H1 (cell line): Measurements from ENCODE around the gene CPLANE1. TPM values are rescaled to one million over a fixed set of nuclear protein-coding genes. Genes with fewer than 3 reads are reported as not detected.

Source experiments
- CTCF ChIA-PET: fragments of 300-600 bp; sonication (Branson Sonifier 250); formaldehyde crosslinking; loops from one replicate; lab custom pipeline; 2021; ENCODE audit not compliant: partially characterized antibody; lab: Charles Lee
- POLR2A ChIA-PET: fragments of 300-600 bp; sonication (Branson Sonifier 250); formaldehyde crosslinking; loops from one replicate; lab custom pipeline; 2021; ENCODE audit warnings: inconsistent platforms; ENCODE audit not compliant: partially characterized antibody; lab: Charles Lee
- DNase-seq, 2 experiments: peaks; one replicate each; pipeline versions ENCODE4 v3.0.0 to v3.0.0-alpha.2; 2010 to 2022; ENCODE audit warnings: low spot score in 2 of 2, low read depth in 1 of 2, mixed read lengths in 1 of 2
- FAIRE-seq: peaks from 2 replicates; lab custom pipeline; 2011; peaks lifted over from hg19 to GRCh38; lab: Jason Lieb, UNC
- H2AFZ ChIP-seq: 2 replicates; pipeline ENCODE4 v1.8.1; 2012; ENCODE audit warnings: low read length, inconsistent platforms
- H2AK5ac ChIP-seq: 2 replicates; pipeline ENCODE4 v1.6.1; 2013; ENCODE audit warnings: low read depth, low read length
- H2BK120ac ChIP-seq: replicated peaks from 2 replicates; pipeline ENCODE3; 2013; ENCODE audit warnings: low read depth, low read length, inconsistent platforms
- H2BK12ac ChIP-seq: 2 replicates; pipeline ENCODE4 v1.6.1; 2013; ENCODE audit warnings: low read depth, low read length
- H2BK15ac ChIP-seq: 2 replicates; pipeline ENCODE4 v1.6.1; 2013; ENCODE audit warnings: low read length
- H2BK20ac ChIP-seq: 2 replicates; pipeline ENCODE4 v1.6.1; 2013; ENCODE audit warnings: low read length
- H2BK5ac ChIP-seq: 2 replicates; pipeline ENCODE4 v1.6.1; 2013; ENCODE audit warnings: low read depth, low read length
- H3K14ac ChIP-seq: 2 replicates; pipeline ENCODE4 v1.6.1; 2013; ENCODE audit warnings: inconsistent platforms; ENCODE audit not compliant: insufficient read length
- H3K18ac ChIP-seq: 2 replicates; pipeline ENCODE4 v1.6.1; 2013; ENCODE audit warnings: low read length; ENCODE audit errors: extremely low read depth
- H3K23ac ChIP-seq: 2 replicates; pipeline ENCODE4 v1.6.1; 2013; ENCODE audit warnings: inconsistent platforms; ENCODE audit not compliant: insufficient read length
- H3K23me2 ChIP-seq: 2 replicates; pipeline ENCODE4 v1.6.1; 2013; ENCODE audit warnings: low read depth, low read length
- H3K27ac ChIP-seq: 2 replicates; pipeline ENCODE4 v1.6.1; 2011; ENCODE audit warnings: low read depth, low read length, inconsistent platforms
- H3K27me3 ChIP-seq, 4 experiments: replicated peaks in 1 of 4; 1 replicate in 1 of 4; 2 replicates in 3 of 4; pipeline versions ENCODE4 v1.6.1 to v1.8.1; 2011 to 2013; ENCODE audit warnings: low read length in 3 of 4, mild to moderate bottlenecking in 3 of 4, inconsistent platforms in 2 of 4, mixed read lengths in 2 of 4, moderate library complexity in 1 of 4; ENCODE audit not compliant: control insufficient read depth in 3 of 4, insufficient read depth in 3 of 4; ENCODE audit errors: extremely low read depth in 1 of 4
- H3K36me3 ChIP-seq, 4 experiments: 2 replicates each; pipeline versions ENCODE4 v1.6.1 to v1.8.1; 2011 to 2013; ENCODE audit warnings: mild to moderate bottlenecking in 4 of 4, low read length in 3 of 4, moderate library complexity in 2 of 4, control low read depth in 1 of 4, inconsistent platforms in 1 of 4; ENCODE audit not compliant: insufficient read depth in 4 of 4, control insufficient read depth in 2 of 4
- H3K4ac ChIP-seq: replicated peaks from 2 replicates; pipeline ENCODE3; 2013; ENCODE audit warnings: low read length, low read depth, mixed read lengths, inconsistent platforms; ENCODE audit not compliant: insufficient read length
- H3K4me1 ChIP-seq, 4 experiments: replicated peaks in 1 of 4; 1 replicate in 1 of 4; 2 replicates in 3 of 4; pipeline versions ENCODE4 v1.6.1 to v1.8.1; 2011 to 2013; ENCODE audit warnings: low read length in 3 of 4, inconsistent platforms in 2 of 4, mixed read lengths in 1 of 4; ENCODE audit not compliant: insufficient read depth in 4 of 4, control insufficient read depth in 3 of 4
- H3K4me2 ChIP-seq, 2 experiments: 2 replicates each; pipeline versions ENCODE4 v1.6.1 to v1.8.1; 2011 to 2013; ENCODE audit warnings: low read depth in 2 of 2, low read length in 2 of 2, control low read depth in 1 of 2, inconsistent platforms in 1 of 2, mild to moderate bottlenecking in 1 of 2; ENCODE audit not compliant: insufficient read depth in 1 of 2
- H3K4me3 ChIP-seq, 4 experiments: fragments of 200-600, 300-600 bp in 1 of 4; sonication (generic), shearing (Covaris generic), sonication (Bioruptor Twin) in 1 of 4; 2 replicates each; pipeline versions ENCODE4 v1.5.1 to v1.8.1; 2011 to 2016; ENCODE audit warnings: low read length in 4 of 4, low read depth in 3 of 4, control low read depth in 2 of 4, inconsistent platforms in 2 of 4, mild to moderate bottlenecking in 2 of 4, mixed read lengths in 1 of 4, moderate library complexity in 1 of 4; ENCODE audit not compliant: insufficient read depth in 2 of 4; ENCODE audit errors: extremely low read depth in 1 of 4
- H3K56ac ChIP-seq: replicated peaks from 2 replicates; pipeline ENCODE3; 2013; ENCODE audit warnings: low read depth, mild to moderate bottlenecking, mixed read lengths, low read length, inconsistent platforms; ENCODE audit not compliant: insufficient read length
- H3K79me1 ChIP-seq: 2 replicates; pipeline ENCODE4 v1.6.1; 2013; ENCODE audit warnings: low read depth, low read length, control low read depth
- H3K79me2 ChIP-seq, 2 experiments: 2 replicates each; pipeline versions ENCODE4 v1.6.1 to v1.8.1; 2012 to 2013; ENCODE audit warnings: low read length in 2 of 2, mild to moderate bottlenecking in 2 of 2, inconsistent platforms in 1 of 2; ENCODE audit not compliant: insufficient read depth in 2 of 2, control insufficient read depth in 1 of 2
- H3K9ac ChIP-seq, 4 experiments: replicated peaks in 1 of 4; 1 replicate in 1 of 4; 2 replicates in 3 of 4; pipeline versions ENCODE4 v1.6.1 to v1.8.1; 2011 to 2013; ENCODE audit warnings: low read depth in 3 of 4, low read length in 3 of 4, control low read depth in 2 of 4, mild to moderate bottlenecking in 2 of 4, moderate library complexity in 2 of 4, inconsistent platforms in 1 of 4; ENCODE audit errors: extremely low read depth in 1 of 4
- H3K9me3 ChIP-seq, 2 experiments: 2 replicates each; pipeline versions ENCODE4 v1.6.1 to v1.8.1; 2012 to 2013; ENCODE audit warnings: mild to moderate bottlenecking in 2 of 2, moderate library complexity in 2 of 2, control low read depth in 1 of 2, inconsistent platforms in 1 of 2, low read depth in 1 of 2, low read length in 1 of 2, mixed read lengths in 1 of 2; ENCODE audit not compliant: insufficient read depth in 2 of 2
- H4K20me1 ChIP-seq, 2 experiments: replicated peaks in 1 of 2; 2 replicates each; pipeline versions ENCODE3 to v1.8.1; 2011 to 2013; ENCODE audit warnings: inconsistent platforms in 2 of 2, low read length in 2 of 2, mild to moderate bottlenecking in 1 of 2; ENCODE audit not compliant: insufficient read depth in 2 of 2, control insufficient read depth in 1 of 2
- H4K5ac ChIP-seq: 2 replicates; pipeline ENCODE4 v1.6.1; 2013; ENCODE audit warnings: low read length, low read depth, mixed read lengths, inconsistent platforms; ENCODE audit not compliant: insufficient read length
- H4K8ac ChIP-seq: 2 replicates; pipeline ENCODE4 v1.8.0; 2013; ENCODE audit warnings: mild to moderate bottlenecking, moderate library complexity, low read length, inconsistent platforms; ENCODE audit not compliant: insufficient read depth; ENCODE audit errors: extremely low read depth
- H4K91ac ChIP-seq: replicated peaks from 2 replicates; pipeline ENCODE3; 2013; ENCODE audit warnings: low read length, mixed read lengths, inconsistent platforms; ENCODE audit not compliant: insufficient read length
- CHD2 ChIP-seq: IDR thresholded peaks from 2 replicates; pipeline ENCODE4 v1.6.1; 2012; ENCODE audit warnings: low read length, improper control_type of control experiment
- EZH2 ChIP-seq: fragments of 200-600 bp; sonication (generic); IDR thresholded peaks from 2 replicates; pipeline ENCODE4 v1.7.1; 2012; ENCODE audit warnings: low read depth, mild to moderate bottlenecking, moderate library complexity, low read length, inconsistent platforms; ENCODE audit not compliant: severe bottlenecking
- GABPA ChIP-seq: IDR thresholded peaks from 2 replicates; pipeline ENCODE4 v1.6.1; 2011; ENCODE audit warnings: mild to moderate bottlenecking, low read length, moderate library complexity, borderline replicate concordance; ENCODE audit not compliant: insufficient read depth
- PHF8 ChIP-seq: fragments of 200-600 bp; sonication (generic); conservative IDR thresholded peaks from 2 replicates; pipeline ENCODE4 v1.7.1; 2012; ENCODE audit warnings: low read depth, mild to moderate bottlenecking, inconsistent platforms, low read length, moderate library complexity
- POLR2A ChIP-seq, 2 experiments: IDR thresholded peaks; 1 replicate in 1 of 2; 2 replicates in 1 of 2; pipeline ENCODE4 v1.6.1; 2011; ENCODE audit warnings: low read depth in 2 of 2, low read length in 2 of 2, mild to moderate bottlenecking in 2 of 2; ENCODE audit errors: control extremely low read depth in 1 of 2
- RAD21 ChIP-seq, 2 experiments: IDR thresholded peaks in 1 of 2; conservative IDR thresholded peaks in 1 of 2; 2 replicates each; pipeline ENCODE4 v1.6.1; 2011; ENCODE audit warnings: low read depth in 2 of 2, low read length in 2 of 2, improper control_type of control experiment in 1 of 2, inconsistent platforms in 1 of 2, mild to moderate bottlenecking in 1 of 2, moderate library complexity in 1 of 2
- RFX5 ChIP-seq: IDR thresholded peaks from 2 replicates; pipeline ENCODE4 v1.6.1; 2011; ENCODE audit warnings: low read depth, low read length, improper control_type of control experiment, borderline replicate concordance
- TAF1 ChIP-seq: IDR thresholded peaks from 2 replicates; pipeline ENCODE4 v1.6.1; 2011; ENCODE audit warnings: mild to moderate bottlenecking, low read depth, low read length
- YY1 ChIP-seq: IDR thresholded peaks from 2 replicates; pipeline ENCODE4 v1.6.1; 2011; ENCODE audit warnings: low read depth, mild to moderate bottlenecking, low read length
- WGBS, 2 experiments: shearing (Covaris generic) in 1 of 2; methylation state at CpG; one replicate each; pipeline versions ENCODE4 v1.1.6 to v1.1.7; 2013 to 2015; ENCODE audit warnings: low lambda C conversion rate in 2 of 2, mixed read lengths in 2 of 2, inconsistent platforms in 1 of 2, low coverage in 1 of 2, missing lambda C conversion rate in 1 of 2; ENCODE audit not compliant: insufficient replicate concordance in 2 of 2, insufficient coverage in 1 of 2, insufficient read length in 1 of 2; ENCODE audit errors: extremely low coverage in 1 of 2, missing lambda C conversion rate in 1 of 2; 5-methylcytosine and 5-hydroxymethylcytosine counted together
- polyA plus RNA-seq, 7 experiments: library from polyadenylated mRNA; depleted of rRNA in 3 of 7; stranded (reverse) in 5 of 7; unstranded in 2 of 7; fragments of >200 nt in 5 of 7; fragments of 200-250 nt in 2 of 7; gene quantifications; 1 replicate in 5 of 7; 2 replicates in 1 of 7; 4 replicates in 1 of 7; pipeline versions ENCODE4 v1.2.1 to v1.2.3, GENCODE V29; 2011 to 2013; ENCODE audit warnings: missing spikeins in 2 of 7, mixed read lengths in 2 of 7
- total RNA-seq: library from RNA; stranded (reverse); fragmentation: NEBNext Ultra II Directional; extraction: Animal tissue kit (Norgen Biotek cat#: 25700); gene quantifications from 2 replicates; pipeline ENCODE4 v1.2.1, GENCODE V29; 2021
- TF ChIP-seq, protein P1 (sequence below): IDR thresholded peaks from 2 replicates; pipeline ENCODE4 v1.6.1; 2011; ENCODE audit warnings: low read length, improper control_type of control experiment

Gene CPLANE1
- total and polyA plus RNA-seq, 2 of the 8 experiments (the other 6 are each of a cell fraction or from before 2014, with no cell fraction given) = 2.2 to 8.8 TPM

DNA sequence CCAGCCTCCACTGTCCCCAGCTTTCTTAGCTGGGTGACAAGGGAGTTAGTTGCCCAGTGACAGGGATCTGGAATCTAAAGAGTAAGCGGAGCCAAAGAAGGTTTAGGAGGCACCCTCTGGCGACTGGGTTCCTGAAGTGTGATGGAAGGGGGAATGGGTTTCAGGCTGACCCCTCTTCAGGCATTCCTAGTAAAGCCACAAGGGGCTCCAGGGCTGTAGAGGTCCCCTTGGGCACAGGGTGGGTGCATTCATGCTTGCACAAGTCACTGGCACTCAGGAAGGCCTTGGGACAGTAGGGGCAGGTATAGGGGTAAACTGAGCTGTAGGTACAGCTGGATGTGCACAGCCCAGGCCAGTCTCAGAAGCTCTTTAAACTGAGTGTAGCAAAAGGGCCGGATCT, 74.2 kb downstream of the CPLANE1 start:
- no peak overlapping the region for H2BK5ac ChIP-seq
- POLR2A ChIA-PET = no interaction called here
- TF ChIP-seq RAD21 (IDR thresholded peaks at IDR 0.05 in 1 of 2, conservative IDR thresholded peaks at IDR 0.05 in 1 of 2; ENCODE audit: low read depth in 2 of 2, low read length in 2 of 2) (peak in 1 of 2 experiments; percentile 23; a peak in 1 of 4 replicates), CHD2 (no peak), GABPA (no peak), POLR2A (IDR thresholded peaks at IDR 0.05; ENCODE audit: control extremely low read depth in 1 of 2, low read depth in 2 of 2, low read length in 2 of 2) (no peak), YY1 (no peak), EZH2 (no peak), TAF1 (no peak), RFX5 (no peak), PHF8 (no peak)
- TF ChIP-seq, protein P1, sequence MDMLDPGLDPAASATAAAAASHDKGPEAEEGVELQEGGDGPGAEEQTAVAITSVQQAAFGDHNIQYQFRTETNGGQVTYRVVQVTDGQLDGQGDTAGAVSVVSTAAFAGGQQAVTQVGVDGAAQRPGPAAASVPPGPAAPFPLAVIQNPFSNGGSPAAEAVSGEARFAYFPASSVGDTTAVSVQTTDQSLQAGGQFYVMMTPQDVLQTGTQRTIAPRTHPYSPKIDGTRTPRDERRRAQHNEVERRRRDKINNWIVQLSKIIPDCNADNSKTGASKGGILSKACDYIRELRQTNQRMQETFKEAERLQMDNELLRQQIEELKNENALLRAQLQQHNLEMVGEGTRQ = no peak

More for the DNA sequence above, 74.2 kb downstream of the CPLANE1 start:
- no peak overlapping the region for H2BK120ac ChIP-seq
- H4K91ac ChIP-seq = no peak overlapping the region
- no peaks in the 10 kb centered on the region for H4K20me1 ChIP-seq
- H3K79me2 ChIP-seq = no peaks in the 10 kb centered on the region
- no peak overlapping the region for H4K8ac ChIP-seq
- no peak for DNase-seq
- no peak overlapping the region for H2AFZ ChIP-seq
- H2AK5ac ChIP-seq = no peak overlapping the region
- H3K4me1 ChIP-seq = no peaks in the 10 kb centered on the region
- H3K18ac ChIP-seq = no peak overlapping the region
- H3K23ac ChIP-seq = no peak overlapping the region
- no peak overlapping the region for H3K4me2 ChIP-seq
- no peak overlapping the region for H3K27ac ChIP-seq
- no peak overlapping the region for H2BK12ac ChIP-seq
- no peak overlapping the region for H2BK15ac ChIP-seq
- no peak overlapping the region for H3K56ac ChIP-seq
- 74% methylated on average over 3 of the region's 3 CpGs; no CpG with 5 or more reads in 1 of the 2 experiments for WGBS, 2 experiments
- no peaks in the 10 kb centered on the region for H3K79me1 ChIP-seq
- H3K9ac ChIP-seq = no peak overlapping the region
- H3K9me3 ChIP-seq = no peaks in the 10 kb centered on the region
- H3K4ac ChIP-seq = no peak overlapping the region
- no peaks in the 10 kb centered on the region for H3K23me2 ChIP-seq
- CTCF ChIA-PET = interaction anchor here (0.6 to 2.6 kb wide), 6 partner anchors 10 to 68 kb away, joined by 3 to 7 read pairs (median 4); no protein-coding TSS in a partner anchor
- no peaks in the 10 kb centered on the region for H3K27me3 ChIP-seq
- H3K36me3 ChIP-seq = peaks cover 0 to 5% (median 1%) of the 10 kb centered on the region in 4 experiments; a peak in 4 of 8 replicates
- no peak overlapping the region for H4K5ac ChIP-seq
- H3K14ac ChIP-seq = no peak overlapping the region
- H2BK20ac ChIP-seq = no peak overlapping the region
- H3K4me3 ChIP-seq = no peak overlapping the region
- FAIRE-seq = no peak
